Thyroid gland (tissue), 4 donors: Measurements from ENCODE around the gene BIVM. TPM values are rescaled to one million over a fixed set of nuclear protein-coding genes. Genes with fewer than 3 reads are reported as not detected.

ENCODE experiments used
- DNase-seq, 2 donors: peaks; one replicate each; pipeline ENCODE4 v3.0.0-alpha.2; 2019
- H3K27ac ChIP-seq, 3 donors: fragments of 200-600 bp; sonication (generic); 1 replicate in 2 of 3; 2 replicates in 1 of 3; pipeline ENCODE4 v1.5.1; 2016 to 2019; ENCODE audit warnings: mild to moderate bottlenecking in 1 of 3, moderate library complexity in 1 of 3
- H3K27me3 ChIP-seq: fragments of 200-600 bp; sonication (generic); one replicate; pipeline ENCODE4 v1.5.1; 2019
- H3K36me3 ChIP-seq, 2 donors: fragments of 200-600 bp; sonication (generic); one replicate each; pipeline ENCODE4 v1.5.1; 2016 to 2019
- H3K4me1 ChIP-seq, 2 donors: fragments of 200-600 bp; sonication (generic); one replicate each; pipeline ENCODE4 v1.5.1; 2017 to 2019
- H3K4me3 ChIP-seq, 3 donors: fragments of 200-600 bp; sonication (generic); replicated peaks in 1 of 3; 1 replicate in 2 of 3; 2 replicates in 1 of 3; pipeline ENCODE4 v1.5.1; 2016; ENCODE audit warnings: mild to moderate bottlenecking in 1 of 3
- H3K9me3 ChIP-seq: fragments of 200-600 bp; sonication (generic); one replicate; pipeline ENCODE4 v1.5.1; 2017
- POLR2A ChIP-seq, 2 donors: fragments of 450-650 bp; IDR thresholded peaks; one replicate each; pipeline ENCODE4 v1.6.1; 2017; ENCODE audit warnings: antibody characterized with exemption in 2 of 2, mild to moderate bottlenecking in 2 of 2, moderate library complexity in 1 of 2
- WGBS, 2 donors: methylation state at CpG; one replicate each; pipeline ENCODE4 v1.1.5; 2017; 5-methylcytosine and 5-hydroxymethylcytosine counted together
- intact Hi-C: fragments of 100-400 bp; cut with DNase I; formaldehyde crosslinking; loops from one replicate; pipeline ENCODE4 v1.15.1; 2023
- total RNA-seq, 4 donors: library from RNA; depleted of rRNA; stranded (reverse); fragments of >200 nt; gene quantifications; one replicate each; pipeline ENCODE4 v1.2.3, GENCODE V29; 2016
- TF ChIP-seq, protein P1 (sequence below), 6 experiments: fragments of 200-600 bp in 3 of 6; fragments of 450-650 bp in 3 of 6; sonication (generic) in 3 of 6; IDR thresholded peaks; one replicate each; pipeline ENCODE4 v1.5.1; 2016 to 2019; ENCODE audit warnings: antibody characterized with exemption in 6 of 6, mild to moderate bottlenecking in 2 of 6, inconsistent platforms in 1 of 6, moderate library complexity in 1 of 6

BIVM gene
- total RNA-seq, 4 donors from 2014 or later = 16.5 to 27.2 (median 25.5) TPM

- intact Hi-C loops = no loop called here
- peak in 1 of 2 donors; percentile 22 for DNase-seq
- peaks cover 68 to 70% of the 10 kb centered on the region in 2 donors for H3K36me3 ChIP-seq
- WGBS, 2 donors = 28 to 47% methylated on average over 6 of the region's 6 CpGs
- no peak overlapping the region for H3K27ac ChIP-seq
- no peak overlapping the region for H3K4me3 ChIP-seq
- H3K27me3 ChIP-seq = no peaks in the 10 kb centered on the region
- no peaks in the 10 kb centered on the region for H3K4me1 ChIP-seq
- H3K9me3 ChIP-seq = no peaks in the 10 kb centered on the region
- TF ChIP-seq, protein P1, sequence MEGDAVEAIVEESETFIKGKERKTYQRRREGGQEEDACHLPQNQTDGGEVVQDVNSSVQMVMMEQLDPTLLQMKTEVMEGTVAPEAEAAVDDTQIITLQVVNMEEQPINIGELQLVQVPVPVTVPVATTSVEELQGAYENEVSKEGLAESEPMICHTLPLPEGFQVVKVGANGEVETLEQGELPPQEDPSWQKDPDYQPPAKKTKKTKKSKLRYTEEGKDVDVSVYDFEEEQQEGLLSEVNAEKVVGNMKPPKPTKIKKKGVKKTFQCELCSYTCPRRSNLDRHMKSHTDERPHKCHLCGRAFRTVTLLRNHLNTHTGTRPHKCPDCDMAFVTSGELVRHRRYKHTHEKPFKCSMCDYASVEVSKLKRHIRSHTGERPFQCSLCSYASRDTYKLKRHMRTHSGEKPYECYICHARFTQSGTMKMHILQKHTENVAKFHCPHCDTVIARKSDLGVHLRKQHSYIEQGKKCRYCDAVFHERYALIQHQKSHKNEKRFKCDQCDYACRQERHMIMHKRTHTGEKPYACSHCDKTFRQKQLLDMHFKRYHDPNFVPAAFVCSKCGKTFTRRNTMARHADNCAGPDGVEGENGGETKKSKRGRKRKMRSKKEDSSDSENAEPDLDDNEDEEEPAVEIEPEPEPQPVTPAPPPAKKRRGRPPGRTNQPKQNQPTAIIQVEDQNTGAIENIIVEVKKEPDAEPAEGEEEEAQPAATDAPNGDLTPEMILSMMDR (IDR thresholded peaks at IDR 0.05) = no peak
- no peak for TF ChIP-seq POLR2A (IDR thresholded peaks at IDR 0.05)
Observed at GRCh38 chr13:102856557-102856956, 57.6 kb downstream of the BIVM start.

DNA sequence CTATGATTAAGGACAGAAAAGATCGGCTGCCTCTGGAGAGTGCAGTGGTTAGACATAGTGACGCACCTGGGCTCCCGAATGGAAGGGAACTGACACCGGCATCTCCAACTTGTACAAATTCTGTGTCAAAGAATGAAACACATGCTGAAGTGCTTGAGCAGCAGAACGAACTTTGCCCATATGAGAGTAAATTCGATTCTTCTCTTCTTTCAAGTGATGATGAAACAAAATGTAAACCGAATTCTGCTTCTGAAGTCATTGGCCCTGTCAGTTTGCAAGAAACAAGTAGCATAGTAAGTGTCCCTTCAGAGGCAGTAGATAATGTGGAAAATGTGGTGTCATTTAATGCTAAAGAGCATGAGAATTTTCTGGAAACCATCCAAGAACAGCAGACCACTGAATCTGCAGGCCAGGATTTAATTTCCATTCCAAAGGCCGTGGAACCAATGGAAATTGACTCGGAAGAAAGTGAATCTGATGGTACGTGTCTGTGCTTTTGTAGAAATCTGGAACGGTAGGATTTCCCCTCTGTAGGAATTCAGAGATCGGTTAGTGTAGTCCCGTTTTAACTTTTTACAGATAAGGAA lies 63.8 kb downstream of the BIVM start:
- WGBS, 2 donors = 93% methylated on average over 13 of the region's 13 CpGs
- H3K9me3 ChIP-seq = no peaks in the 10 kb centered on the region
- H3K27ac ChIP-seq = no peak overlapping the region
- no peak for DNase-seq
- no peaks in the 10 kb centered on the region for H3K4me1 ChIP-seq
- no peak for TF ChIP-seq POLR2A (IDR thresholded peaks at IDR 0.05)
- TF ChIP-seq, protein P1 (IDR thresholded peaks at IDR 0.05) = no peak
- no peak overlapping the region for H3K4me3 ChIP-seq
- no peaks in the 10 kb centered on the region for H3K27me3 ChIP-seq
- intact Hi-C loops = no loop called here
- peaks cover 90% of the 10 kb centered on the region in 2 donors for H3K36me3 ChIP-seq

DNA sequence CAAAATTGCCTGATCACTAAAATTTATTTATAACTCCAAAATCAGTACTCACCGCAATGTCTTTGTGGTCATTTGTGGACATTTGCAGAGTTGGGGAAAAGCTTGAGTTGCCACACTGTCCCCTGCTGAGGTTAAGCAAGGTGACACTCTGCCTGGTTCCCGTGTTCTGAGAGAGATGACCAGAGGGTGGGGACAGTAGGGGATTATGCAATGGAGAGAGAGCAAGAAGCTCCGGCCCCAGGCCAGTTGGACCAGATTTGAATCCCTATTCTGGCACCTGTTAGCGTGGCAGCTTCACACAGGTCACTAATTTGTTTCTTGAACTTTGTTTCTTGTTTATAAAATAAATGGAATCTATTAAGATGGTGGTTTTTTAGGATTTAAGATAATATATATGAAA lies 64.7 kb downstream of the BIVM start:
- H3K4me1 ChIP-seq = no peaks in the 10 kb centered on the region
- intact Hi-C loops = no loop called here
- peaks cover 89% of the 10 kb centered on the region in 2 donors for H3K36me3 ChIP-seq
- WGBS, 2 donors = 80 to 82% methylated on average over 4 of the region's 4 CpGs
- no peak for DNase-seq
- TF ChIP-seq POLR2A (IDR thresholded peaks at IDR 0.05) = no peak
- TF ChIP-seq, protein P1 (IDR thresholded peaks at IDR 0.05) = no peak
- no peak overlapping the region for H3K27ac ChIP-seq
- H3K4me3 ChIP-seq = no peak overlapping the region
- no peaks in the 10 kb centered on the region for H3K9me3 ChIP-seq
- H3K27me3 ChIP-seq = no peaks in the 10 kb centered on the region

DNA sequence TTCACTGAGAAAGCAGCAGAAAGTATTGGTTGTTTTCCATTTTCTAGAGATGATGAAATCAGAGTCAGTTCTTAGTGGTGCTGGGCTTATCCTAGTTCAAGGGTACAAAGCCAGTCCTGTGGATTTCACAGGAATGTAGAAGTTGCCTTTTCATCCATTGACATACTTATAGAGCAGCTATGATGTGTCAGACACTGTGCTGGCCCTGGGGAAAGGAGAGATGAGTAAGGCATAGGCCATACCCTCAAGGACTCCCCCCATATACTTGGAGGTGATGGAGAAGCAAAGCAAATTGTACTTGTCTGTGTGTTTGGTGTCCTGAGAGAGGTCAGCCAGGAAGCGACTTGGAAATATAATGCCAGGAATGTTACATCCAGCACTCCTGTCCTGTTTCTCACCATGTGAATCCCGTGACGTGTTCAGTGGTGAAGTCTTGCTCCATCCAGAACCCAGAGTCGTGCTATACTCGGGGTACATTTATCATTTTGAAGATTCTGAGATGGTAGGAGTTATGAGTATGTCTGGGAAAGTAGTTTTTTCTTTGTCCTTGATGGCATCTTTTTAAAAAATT lies 69.5 kb downstream of the BIVM start:
- H3K4me1 ChIP-seq = no peaks in the 10 kb centered on the region
- TF ChIP-seq, protein P1 (IDR thresholded peaks at IDR 0.05) = no peak
- TF ChIP-seq POLR2A (IDR thresholded peaks at IDR 0.05) = no peak
- no peak overlapping the region for H3K27ac ChIP-seq
- H3K4me3 ChIP-seq = no peak overlapping the region
- intact Hi-C loops = no loop called here
- WGBS, 2 donors = 91 to 95% methylated on average over 5 of the region's 5 CpGs
- no peaks in the 10 kb centered on the region for H3K27me3 ChIP-seq
- no peaks in the 10 kb centered on the region for H3K9me3 ChIP-seq
- H3K36me3 ChIP-seq = peaks cover 44 to 62% of the 10 kb centered on the region in 2 donors
- DNase-seq = no peak

DNA sequence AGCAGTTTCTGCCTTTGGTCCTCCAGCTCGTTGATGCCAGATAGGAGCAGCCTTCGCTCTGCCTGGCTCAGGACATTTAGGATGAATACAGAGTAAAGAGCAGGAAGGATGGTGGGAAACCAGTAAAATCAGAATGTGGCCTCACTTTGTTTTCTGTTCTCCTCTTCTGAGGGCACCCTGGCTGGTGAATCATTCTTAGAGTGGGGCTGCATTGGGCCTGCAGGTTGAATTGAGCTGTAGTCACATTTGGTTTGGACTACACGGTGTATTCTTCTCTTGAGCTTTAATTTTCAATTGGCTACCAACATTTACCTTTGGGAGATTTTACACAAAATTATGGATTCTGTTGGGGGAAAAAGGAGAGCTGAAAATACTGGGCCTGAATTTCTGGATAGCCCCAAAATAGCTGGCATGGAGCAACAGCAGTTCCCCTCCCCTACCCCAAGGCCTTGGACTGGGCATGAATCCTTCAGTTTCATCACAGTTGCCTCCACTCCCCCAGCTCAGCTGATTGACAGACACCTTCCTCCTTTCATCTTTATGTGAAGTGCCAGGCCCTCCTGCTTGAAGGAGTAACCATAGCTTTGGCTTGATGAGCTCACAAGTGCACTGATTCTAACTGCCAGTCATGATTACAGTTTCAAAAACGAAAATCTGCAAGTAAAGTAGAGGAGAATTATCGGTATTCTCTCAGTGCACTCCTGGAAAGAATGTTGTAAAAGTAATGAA lies 71.2 kb downstream of the BIVM start:
- no peak for TF ChIP-seq POLR2A (IDR thresholded peaks at IDR 0.05)
- TF ChIP-seq, protein P1 (IDR thresholded peaks at IDR 0.05) = no peak
- Histone ChIP-seq H3K27ac (no peak overlapping the region), H3K4me1 (no peaks in the 10 kb centered on the region), H3K27me3 (no peaks in the 10 kb centered on the region), H3K4me3 (no peak overlapping the region), H3K9me3 (no peaks in the 10 kb centered on the region), H3K36me3 (peaks cover 35 to 59% of the 10 kb centered on the region in 2 donors)
- intact Hi-C loops = no loop called here
- no peak for DNase-seq
- 60 to 62% methylated on average over 5 of the region's 5 CpGs for WGBS, 2 donors
